Measurements from ENCODE around the gene KIAA1671. TPM values are rescaled to one million over a fixed set of nuclear protein-coding genes. Genes with fewer than 3 reads are reported as not detected.
A peak's percentile ranks its signal among the peaks of the same experiment; 100 is the strongest.

Gene KIAA1671
- total RNA-seq, 1 donor from 2014 or later, result 12.8 TPM

DNA sequence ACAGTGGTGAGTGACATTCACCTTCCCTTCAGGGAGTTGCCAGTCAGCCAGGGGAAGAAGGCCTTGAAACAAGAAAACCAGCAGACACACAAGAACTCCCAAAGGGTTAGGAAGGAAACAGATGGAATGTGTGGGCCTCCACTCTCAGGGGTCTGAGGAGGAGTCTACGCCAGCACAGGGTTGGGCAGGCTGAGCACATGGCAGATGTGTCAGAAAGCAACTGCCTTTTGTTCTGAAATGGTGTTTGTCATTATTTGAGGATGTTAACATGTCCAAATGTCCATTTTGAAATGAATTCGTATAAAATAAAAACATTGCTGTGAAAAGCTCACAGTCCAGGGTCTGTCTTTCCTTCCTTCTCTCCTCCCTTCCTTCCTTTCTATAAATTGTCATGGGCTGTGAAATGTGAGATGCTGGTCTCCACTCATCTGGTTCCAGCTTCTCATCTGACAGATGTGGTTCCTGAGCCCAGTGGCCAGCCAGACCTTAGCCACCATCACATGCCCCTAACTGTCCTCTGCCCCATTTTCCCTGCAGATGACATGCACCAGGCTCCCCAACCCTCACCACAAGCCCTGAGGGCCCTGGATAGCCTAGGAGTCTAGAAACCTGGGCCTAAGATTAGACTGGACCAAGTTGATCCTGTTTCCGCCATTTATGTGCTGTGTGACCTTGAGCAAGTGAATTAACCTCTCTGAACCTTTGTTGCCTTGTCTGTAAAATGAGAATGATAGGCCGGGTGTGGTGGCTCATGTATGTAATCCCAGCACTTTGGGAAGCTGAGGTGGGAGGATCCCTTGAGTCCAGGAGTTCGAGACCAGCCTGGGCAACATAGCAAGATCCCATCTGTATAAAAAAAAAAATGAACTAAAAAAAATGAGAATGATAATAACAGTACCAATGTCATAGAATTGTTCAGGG, 190.9 kb downstream of the KIAA1671 start:
- DNase-seq (ENCODE audit: missing footprints), result no peak

DNA sequence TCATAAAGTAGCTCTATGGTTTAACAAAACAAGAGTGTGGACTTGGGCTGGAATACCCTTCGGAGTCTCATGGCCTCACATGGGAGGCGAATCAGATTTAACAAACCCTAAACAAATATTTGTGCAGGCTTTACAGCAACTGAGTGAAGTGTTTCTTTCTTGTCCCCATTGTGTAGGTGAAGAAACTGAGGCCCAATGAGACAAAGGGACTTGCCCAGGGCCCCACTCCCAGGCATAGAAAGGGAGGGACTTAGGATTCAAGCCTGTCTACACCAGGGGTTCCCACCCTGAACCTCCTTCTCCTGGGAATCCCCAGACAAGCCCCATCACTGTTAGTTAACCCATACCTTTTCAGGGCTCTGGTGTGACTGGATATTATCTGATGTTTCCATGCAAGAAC, 192.0 kb downstream of the KIAA1671 start:
- DNase-seq (ENCODE audit: missing footprints) (no peak), ATAC-seq (no peak)
- intact Hi-C loops (cut with DNase I), result no loop called here

More for the DNA sequence above, 190.9 kb downstream of the KIAA1671 start:
- intact Hi-C loops (cut with DNase I), result no loop called here
- no peak for ATAC-seq

- DNase-seq (ENCODE audit: missing footprints) (no peak), ATAC-seq (no peak)
- intact Hi-C loops (cut with DNase I), result no loop called here
Measured at GRCh38 chr22:25146307-25146706, 193.8 kb downstream of the KIAA1671 start.

GRCh38 chr22:25146906-25147641, 194.6 kb downstream of the KIAA1671 start:
- DNase-seq (ENCODE audit: missing footprints) (no peak), ATAC-seq (no peak)
- intact Hi-C loops (cut with DNase I), result no loop called here

DNA sequence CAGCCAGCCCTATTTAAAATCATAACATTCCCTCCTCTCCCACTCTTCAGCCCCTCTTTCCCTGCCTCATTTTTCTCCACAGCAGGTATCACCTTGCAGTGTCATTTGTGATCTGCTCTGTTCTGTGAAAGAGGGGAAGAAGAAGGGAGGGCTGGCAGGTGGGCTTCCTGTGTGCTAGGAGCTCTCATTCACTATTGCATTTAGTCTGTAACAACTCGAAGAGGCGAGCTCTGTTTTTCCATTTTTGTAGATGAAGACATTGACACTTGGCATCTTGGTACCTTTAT, 195.1 kb downstream of the KIAA1671 start:
- intact Hi-C loops (cut with DNase I), result no loop called here
- no peak for ATAC-seq
- no peak for DNase-seq (ENCODE audit: missing footprints)

- ATAC-seq (peak; percentile 49), DNase-seq (ENCODE audit: missing footprints) (no peak)
- intact Hi-C loops (cut with DNase I), result no loop called here
Measured at GRCh38 chr22:25148149-25148691, 195.7 kb downstream of the KIAA1671 start.

GRCh38 chr22:25149014-25149413, 196.5 kb downstream of the KIAA1671 start:
- DNase-seq (ENCODE audit: missing footprints) (no peak), ATAC-seq (no peak)
- intact Hi-C loops (cut with DNase I), result no loop called here

DNA sequence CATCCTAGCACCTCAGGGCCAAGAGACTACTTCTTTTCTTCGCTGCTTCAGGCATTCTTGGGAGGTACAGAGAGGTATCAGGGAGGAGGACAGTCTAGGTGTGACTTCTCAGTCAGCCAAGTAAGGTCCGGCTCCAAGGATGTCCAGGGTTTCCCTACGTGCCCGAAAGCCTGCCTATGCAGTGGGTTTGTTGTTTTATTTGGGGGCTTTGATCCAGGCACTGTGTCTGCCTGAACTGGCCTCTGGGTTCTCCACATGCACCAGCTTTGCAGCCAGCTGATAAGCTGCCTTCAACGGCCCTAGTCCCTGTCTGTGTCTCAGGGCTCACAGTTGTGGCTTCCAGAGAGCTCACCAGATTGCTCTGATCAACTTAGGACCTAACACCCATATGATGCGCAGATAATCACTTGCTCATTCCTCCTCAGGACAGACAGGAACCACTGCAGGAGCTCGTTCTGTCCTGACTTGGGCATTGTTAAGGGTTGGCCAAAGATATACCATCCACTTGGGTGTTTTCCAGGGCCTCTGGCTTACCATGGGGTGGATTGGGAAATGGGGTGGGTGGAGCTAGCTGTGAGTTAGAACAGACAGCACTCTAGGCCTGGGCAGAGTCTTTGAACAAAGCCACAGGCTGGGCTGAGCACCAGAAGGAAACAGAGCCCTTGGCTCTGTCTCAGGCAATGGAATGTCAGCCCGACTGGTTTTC, 201.6 kb downstream of the KIAA1671 start:
- intact Hi-C loops (cut with DNase I), result no loop called here
- no peak for DNase-seq (ENCODE audit: missing footprints)
- ATAC-seq, result peak; percentile 86

DNA sequence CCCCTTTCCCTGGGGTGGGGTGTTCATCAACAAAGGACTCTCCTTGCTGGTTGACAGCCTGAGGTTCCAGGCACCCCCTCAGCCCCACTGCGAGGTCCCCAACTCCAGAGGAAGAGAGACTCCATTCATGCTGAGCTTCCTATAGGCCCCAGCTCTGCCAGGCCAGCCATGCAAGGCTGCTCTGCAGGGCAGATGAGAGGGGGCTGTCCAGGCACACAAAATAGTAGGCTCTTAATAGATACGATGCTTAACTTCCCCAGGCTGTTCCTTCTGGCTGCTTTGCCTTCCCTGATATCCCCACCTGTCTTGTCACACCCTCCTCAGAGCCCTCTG, 202.1 kb downstream of the KIAA1671 start:
- DNase-seq (ENCODE audit: missing footprints), result no peak
- ATAC-seq, result no peak
- intact Hi-C loops (cut with DNase I), result no loop called here

- ATAC-seq, result no peak
- DNase-seq (ENCODE audit: missing footprints), result no peak
- intact Hi-C loops (cut with DNase I), result no loop called here
Measured at GRCh38 chr22:25156736-25157135, 204.2 kb downstream of the KIAA1671 start.

- intact Hi-C loops (cut with DNase I), result no loop called here
- DNase-seq (ENCODE audit: missing footprints) (no peak), ATAC-seq (no peak)
Measured at GRCh38 chr22:25159028-25159427, 206.5 kb downstream of the KIAA1671 start.

DNA sequence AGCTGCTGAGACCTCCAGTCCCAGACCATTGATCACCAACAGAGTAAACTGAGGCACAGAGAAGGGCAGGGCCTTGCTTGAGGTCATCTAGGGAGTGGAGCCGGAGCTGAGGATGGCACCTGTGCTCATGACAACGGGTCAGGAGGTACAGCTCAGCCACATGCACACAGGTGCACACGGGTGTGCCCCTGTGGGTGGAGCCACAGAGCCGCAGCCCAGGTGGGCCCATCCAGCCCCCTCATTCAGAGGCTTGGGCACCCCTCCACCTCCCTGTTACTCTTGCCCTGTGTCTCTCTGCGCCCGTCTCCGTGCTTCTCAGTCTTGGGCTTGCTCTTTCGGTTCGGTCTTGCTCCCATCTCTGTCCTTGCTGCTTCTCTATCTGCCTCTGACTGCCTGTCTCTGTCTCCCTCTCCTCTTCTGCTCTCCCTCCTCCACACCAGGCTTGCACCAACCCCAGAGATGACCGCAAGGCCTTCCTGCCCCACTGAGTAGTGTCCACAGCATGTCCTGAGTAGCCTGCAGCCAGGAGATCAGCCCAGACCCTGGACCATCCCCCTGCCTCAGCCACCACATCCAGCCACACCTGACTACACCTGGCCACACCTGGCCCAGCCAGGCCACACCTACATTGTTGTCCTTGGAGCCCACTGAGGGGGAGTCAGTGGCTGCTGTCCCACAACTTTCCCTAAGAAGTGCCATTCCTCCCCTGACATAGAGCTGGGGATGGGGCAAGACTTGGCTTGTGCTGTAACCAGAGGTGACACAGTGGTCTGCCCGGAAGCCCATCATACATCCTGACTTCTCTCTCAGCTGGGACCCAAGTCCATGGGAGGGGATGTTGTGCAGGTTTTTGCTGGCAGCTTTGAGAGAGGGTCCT, 207.8 kb downstream of the KIAA1671 start:
- intact Hi-C loops (cut with DNase I), result no loop called here
- DNase-seq (ENCODE audit: missing footprints) (no peak), ATAC-seq (no peak)

GRCh38 chr22:25161017-25161915, 208.8 kb downstream of the KIAA1671 start:
- intact Hi-C loops (cut with DNase I), result no loop called here
- DNase-seq (ENCODE audit: missing footprints), result no peak
- ATAC-seq, result no peak

- DNase-seq (ENCODE audit: missing footprints) (no peak), ATAC-seq (no peak)
- intact Hi-C loops (cut with DNase I), result no loop called here
Measured at GRCh38 chr22:25161916-25162530, 209.5 kb downstream of the KIAA1671 start.

- DNase-seq (ENCODE audit: missing footprints), result no peak
- no peak for ATAC-seq
- intact Hi-C loops (cut with DNase I), result no loop called here
Measured at GRCh38 chr22:25162561-25162960, 210.0 kb downstream of the KIAA1671 start.

GRCh38 chr22:25165785-25166184, 213.3 kb downstream of the KIAA1671 start:
- no peak for DNase-seq (ENCODE audit: missing footprints)

More at GRCh38 chr22:25165785-25166184, 213.3 kb downstream of the KIAA1671 start:
- intact Hi-C loops (cut with DNase I), result no loop called here
- no peak for ATAC-seq

All from Right ventricle myocardium inferior (tissue), 1 donor.